Stromal cell of bone marrow (primary cell): Measurements from ENCODE around the gene EIF3J.

Experiments
- DNase-seq: peaks from one replicate; pipeline ENCODE4 v3.0.0-alpha.2; 2012; ENCODE audit warnings: low read depth

Gene EIF3J

DNA sequence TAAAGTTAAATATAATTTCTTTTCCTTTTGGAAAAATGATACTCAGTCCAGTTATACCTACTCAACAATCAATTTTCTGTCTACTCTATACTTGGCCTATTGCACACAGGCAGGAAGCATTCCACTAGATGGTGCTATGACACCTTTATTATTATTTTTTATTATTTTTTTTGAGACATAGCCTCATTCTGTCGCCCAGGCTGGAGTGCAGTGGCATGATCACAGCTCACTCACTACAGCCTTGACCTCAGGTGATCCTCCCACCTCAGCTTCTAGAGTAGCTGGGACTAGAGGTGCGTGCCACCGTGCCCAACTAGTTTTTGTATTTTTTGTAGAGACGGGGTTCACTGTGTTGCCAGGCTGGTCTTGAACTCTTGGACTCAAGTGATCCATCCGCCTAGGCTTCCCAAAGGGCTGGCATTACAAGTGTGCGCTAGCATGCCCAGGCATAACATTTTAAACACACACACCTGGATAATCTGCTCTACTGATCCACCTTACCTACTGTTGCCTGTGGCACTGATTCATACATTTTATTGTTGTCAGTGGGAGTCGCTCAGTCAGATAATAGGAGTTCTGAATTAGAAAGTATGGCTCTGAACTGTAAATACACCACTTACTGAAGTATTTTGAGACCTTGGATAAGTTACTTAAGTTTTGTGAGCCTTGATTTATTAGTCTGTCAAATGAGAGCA is 56.2 kb downstream of the EIF3J start:
- DNase-seq, result peak; percentile 2

DNA sequence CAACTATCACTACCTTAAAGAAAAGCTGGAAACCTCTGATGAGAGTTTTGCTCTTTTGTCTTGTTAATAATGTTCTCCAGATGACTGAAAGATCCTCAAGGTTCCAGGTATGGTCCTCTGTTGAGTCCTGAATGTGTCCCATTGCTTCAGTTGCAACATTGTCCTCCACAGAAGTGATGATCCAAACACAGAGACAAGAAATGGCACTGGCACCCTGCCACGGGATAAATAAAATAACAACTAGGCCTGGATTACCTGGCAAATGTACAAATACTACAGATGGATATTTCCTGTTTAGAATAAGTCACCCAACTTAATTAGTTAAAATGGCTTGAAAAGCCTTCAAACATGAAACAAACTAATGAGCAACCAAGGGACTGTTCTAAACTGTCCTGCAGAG is 58.3 kb downstream of the EIF3J start:
- no peak for DNase-seq

DNA sequence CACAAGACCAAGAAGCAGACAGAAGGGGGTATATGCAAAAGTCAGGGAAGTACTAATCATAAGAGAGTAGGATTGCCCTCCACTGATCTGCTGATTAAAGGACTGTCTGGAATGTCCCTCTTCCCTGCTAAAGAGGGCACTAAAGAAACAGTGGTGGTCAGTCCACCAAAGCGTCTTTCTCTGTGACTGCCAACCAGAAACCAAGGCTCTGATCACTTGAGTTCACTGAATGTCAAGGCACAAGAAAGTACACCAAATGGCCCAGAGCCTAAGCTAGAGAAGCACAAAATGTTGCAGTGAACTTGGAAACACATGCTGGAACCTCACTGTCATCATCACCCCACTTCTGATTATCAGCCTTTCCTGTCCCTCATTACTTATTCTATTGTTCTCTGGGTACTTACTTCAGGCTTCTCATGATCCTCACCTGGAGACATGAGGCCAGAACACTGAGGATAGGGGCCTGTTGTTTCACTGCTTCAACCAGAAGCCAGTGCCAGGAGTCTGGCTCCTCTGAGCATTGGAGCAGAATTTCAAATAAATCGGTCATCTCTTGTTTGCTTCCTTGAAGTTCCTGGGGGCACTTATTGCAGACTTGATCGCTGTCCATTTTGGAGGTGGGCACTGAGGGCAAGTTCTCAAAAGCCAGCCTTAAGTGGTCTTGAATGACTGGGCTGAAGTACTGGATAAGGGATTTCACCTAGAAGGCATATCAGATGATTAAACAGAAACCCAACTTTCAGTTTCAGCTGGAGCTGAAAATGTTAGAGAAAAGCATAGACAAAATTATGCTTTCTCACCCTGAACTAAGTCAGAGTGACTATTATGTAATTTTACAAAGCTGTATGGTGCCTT is 58.9 kb downstream of the EIF3J start:
- no peak for DNase-seq

DNA sequence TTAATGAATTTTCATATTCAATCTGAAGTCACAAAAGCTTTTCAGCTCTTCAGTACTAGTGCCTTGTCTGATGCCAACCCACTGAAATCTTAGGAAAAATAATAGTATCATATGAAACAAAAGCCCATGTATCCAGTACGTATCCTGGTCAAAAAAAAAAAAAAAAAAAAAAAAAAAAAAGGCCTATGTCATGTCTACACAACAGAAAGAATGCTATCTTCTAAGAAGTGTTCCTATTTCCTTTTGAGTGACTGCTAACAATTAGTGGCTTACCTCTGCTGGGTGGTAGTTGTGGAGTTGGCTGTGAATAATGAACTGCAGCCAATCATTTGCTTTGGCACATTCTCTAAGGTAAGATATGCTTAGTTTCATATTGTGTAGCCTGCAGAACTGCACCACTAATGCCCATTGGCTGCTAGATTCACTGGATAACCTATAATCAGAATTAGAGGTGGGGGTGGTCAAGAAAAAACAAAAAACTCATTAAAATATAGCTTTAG is 59.6 kb downstream of the EIF3J start:
- no peak for DNase-seq

DNA sequence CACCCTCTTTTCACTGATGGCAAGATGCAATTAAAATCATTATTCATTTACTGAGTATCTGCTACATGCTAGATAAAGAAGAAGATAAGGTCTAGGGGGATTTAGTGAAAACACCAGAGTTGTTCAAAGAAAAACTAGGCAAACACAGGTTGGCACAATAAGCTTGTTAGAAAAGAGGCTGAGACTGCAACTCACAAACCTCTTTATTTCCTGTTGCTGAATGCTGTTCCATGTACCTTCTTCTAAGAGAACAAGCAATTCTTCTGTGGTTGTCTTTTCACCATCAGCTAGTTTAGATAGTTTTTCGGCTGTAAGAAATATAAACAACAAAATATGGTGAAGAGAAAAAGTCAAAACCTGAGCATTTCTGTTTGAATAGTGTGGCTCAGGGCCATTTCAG is 61.1 kb downstream of the EIF3J start:
- no peak for DNase-seq

DNA sequence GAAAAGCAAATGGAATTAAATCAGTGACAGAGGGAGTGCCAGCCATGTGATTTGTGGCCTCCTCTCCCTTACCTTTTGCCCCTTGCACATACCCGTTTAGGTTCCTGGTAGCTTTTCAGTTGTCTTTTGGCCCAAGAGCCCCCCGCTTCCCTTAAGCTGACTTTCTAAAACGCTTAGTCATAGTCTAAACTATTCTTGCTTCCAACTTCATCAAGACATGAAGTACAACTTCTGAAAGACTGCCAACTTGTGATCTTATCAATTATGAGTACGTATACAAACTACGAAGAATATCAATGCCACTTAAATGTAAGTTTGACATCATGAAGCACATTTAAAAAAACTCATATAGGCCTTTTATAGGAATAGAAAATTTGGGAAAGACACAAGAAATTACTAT is 61.9 kb downstream of the EIF3J start:
- no peak for DNase-seq

DNA sequence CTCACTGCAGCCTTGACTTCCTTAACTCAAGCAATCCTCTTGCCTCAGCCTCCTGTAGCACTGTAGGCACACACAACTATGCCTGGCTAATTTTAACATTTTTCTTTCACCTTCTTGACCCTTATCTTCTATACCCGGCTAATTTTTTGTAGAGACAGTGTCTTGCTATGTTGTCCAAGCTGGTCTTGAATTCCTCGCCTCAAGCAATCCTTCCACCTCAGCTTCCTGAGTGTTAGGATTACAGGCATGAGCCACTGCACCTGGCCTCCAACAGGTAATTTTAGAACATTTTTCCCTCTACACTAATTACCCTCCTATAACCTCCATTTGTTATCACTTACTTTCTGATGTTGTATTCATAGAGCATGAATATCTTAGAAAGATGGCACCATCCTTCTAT is 66.2 kb downstream of the EIF3J start:
- DNase-seq, result no peak

DNA sequence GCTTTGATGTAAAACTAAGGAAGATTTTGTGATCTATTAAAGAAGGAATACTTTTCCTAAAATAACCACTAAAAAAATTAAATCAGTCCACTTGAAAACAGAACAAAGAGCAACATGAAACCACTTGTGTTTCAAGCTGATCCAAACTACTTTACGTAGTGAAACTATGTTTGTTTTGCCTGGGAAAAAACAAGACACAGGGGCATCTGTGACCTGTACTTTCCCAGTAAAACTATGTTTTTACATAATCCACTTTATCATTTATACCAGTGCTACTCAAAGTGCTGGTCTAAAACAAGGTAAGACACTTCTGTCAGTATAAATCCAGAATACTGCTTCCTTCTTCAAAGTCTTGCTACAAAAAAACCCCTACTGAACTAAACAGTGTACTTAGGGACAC is 69.8 kb downstream of the EIF3J start:
- DNase-seq, result no peak
